ENCODE results near the gene ITPRIP.

ITPRIP gene

DNA sequence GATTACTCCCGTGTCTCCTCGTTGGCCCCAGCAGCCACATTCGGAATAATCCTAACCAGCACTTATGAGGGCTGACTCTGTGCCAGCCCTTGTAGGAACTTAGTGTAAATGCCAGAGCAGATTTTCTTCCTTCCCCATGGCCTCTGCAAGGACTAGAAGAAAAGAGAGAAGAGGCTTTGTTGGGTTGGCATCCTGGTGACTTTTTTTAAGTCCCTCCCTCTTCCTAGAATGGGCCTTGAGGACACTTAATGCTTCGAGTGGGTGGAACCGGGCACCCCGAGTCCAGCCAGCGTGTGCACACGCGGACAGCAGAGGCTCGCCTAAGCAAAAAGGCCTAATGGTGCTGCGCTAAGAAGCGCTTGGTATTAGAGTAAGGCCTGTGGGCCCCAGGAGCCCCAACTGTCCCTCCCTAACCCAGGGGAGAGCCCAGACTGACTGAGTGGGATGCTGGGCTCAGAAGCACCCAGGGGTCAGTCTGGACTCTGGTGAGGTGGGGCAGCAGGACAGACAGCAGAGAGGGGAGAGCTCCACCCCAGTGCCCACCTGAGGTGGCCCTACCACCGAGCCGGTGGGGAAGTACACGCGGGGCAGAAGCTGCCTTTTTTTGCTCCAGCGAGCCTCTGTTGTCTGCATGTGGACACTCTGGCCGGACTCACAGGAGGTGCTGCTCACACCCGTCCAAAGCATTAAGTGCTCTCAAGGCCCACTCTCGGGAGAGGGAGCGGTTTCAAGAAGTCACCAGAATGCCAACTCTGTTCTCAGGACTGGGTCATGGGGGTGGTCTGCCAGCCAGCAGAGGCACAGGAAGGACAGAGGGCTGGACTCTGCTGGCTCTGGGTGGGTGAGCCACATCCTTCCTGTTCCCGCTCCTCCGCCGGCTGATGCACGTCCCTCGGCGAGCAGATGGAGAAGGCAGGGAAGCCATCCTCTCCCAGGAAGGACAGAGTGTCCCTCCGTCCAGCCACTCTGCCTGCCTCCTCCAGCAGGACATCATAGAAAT lies 12.5 kb downstream of the ITPRIP start:
- no peak overlapping the region for H3K4me3 ChIP-seq (ENCODE audit: low read depth, low read length)
- no peak for DNase-seq (ENCODE audit: low read depth, low spot score)
- POLR2A ChIA-PET = no interaction called here
- TF ChIP-seq, protein P1, sequence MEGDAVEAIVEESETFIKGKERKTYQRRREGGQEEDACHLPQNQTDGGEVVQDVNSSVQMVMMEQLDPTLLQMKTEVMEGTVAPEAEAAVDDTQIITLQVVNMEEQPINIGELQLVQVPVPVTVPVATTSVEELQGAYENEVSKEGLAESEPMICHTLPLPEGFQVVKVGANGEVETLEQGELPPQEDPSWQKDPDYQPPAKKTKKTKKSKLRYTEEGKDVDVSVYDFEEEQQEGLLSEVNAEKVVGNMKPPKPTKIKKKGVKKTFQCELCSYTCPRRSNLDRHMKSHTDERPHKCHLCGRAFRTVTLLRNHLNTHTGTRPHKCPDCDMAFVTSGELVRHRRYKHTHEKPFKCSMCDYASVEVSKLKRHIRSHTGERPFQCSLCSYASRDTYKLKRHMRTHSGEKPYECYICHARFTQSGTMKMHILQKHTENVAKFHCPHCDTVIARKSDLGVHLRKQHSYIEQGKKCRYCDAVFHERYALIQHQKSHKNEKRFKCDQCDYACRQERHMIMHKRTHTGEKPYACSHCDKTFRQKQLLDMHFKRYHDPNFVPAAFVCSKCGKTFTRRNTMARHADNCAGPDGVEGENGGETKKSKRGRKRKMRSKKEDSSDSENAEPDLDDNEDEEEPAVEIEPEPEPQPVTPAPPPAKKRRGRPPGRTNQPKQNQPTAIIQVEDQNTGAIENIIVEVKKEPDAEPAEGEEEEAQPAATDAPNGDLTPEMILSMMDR (IDR thresholded peaks at IDR 0.05; ENCODE audit: insufficient read depth, low read length, missing control alignments) = no peak
- CTCF ChIA-PET = interaction anchor here (1.2 to 4.7 kb wide), 6 partner anchors 8 to 52 kb away, joined by 5 to 18 read pairs (median 8); no protein-coding TSS in a partner anchor

DNA sequence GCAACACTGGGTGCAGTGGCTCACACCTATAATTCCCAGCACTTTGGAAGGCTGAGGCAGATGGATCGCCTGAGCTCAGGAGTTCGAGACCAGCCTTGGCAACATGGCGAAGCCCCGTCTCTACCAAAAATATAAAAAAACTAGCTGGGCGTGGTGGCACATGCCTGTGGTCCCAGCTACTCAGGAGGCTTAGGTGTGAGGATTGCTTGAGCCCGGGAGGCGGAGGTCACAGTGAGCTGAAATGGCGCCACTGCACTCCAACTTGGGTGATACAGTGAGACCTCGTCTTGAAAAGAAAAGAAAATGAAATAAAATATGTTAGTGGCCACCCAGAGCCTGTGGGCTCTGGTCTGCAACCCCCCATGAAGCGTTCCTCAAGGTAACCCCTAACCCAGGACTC lies 13.3 kb downstream of the ITPRIP start:
- no peak overlapping the region for H3K4me3 ChIP-seq (ENCODE audit: low read depth, low read length)
- DNase-seq (ENCODE audit: low read depth, low spot score) = no peak
- POLR2A ChIA-PET = no interaction called here
- CTCF ChIA-PET = interaction anchor here (0.7 to 14.8 kb wide), 4 partner anchors 11 to 32 kb away, joined by 3 to 122 read pairs (median 12); no protein-coding TSS in a partner anchor
- TF ChIP-seq, protein P1 (IDR thresholded peaks at IDR 0.05; ENCODE audit: insufficient read depth, low read length, missing control alignments) = no peak

DNA sequence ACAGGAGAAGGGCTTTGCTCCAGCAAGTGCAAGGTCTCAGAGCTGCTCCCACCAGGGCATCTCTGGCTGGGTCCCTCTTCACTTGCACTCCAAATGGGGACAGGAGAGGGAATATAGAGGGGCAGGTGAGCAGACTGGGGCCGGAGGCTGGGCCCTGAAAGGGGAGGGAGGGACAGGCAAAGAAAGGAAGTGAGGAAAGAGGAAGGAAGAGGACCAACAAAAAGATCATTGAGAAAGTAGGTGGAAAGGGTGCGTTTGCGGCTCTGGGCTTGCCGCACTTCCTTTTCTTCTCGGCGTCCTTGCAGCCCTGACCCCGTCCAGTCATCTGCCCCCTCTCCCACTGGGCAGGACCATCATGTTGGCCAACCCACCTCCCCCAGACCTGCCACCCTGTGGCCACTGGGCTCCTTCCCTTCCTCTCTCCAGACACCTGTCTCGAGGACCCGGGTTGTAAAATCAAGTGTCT lies 14.0 kb downstream of the ITPRIP start:
- ChIA-PET CTCF (interaction anchor here (0.7 to 14.8 kb wide), 4 partner anchors 12 to 31 kb away, joined by 3 to 122 read pairs (median 12); no protein-coding TSS in a partner anchor), POLR2A (no interaction called here)
- TF ChIP-seq, protein P1 (IDR thresholded peaks at IDR 0.05; ENCODE audit: insufficient read depth, low read length, missing control alignments) = no peak
- no peak for DNase-seq (ENCODE audit: low read depth, low spot score)
- no peak overlapping the region for H3K4me3 ChIP-seq (ENCODE audit: low read depth, low read length)

DNA sequence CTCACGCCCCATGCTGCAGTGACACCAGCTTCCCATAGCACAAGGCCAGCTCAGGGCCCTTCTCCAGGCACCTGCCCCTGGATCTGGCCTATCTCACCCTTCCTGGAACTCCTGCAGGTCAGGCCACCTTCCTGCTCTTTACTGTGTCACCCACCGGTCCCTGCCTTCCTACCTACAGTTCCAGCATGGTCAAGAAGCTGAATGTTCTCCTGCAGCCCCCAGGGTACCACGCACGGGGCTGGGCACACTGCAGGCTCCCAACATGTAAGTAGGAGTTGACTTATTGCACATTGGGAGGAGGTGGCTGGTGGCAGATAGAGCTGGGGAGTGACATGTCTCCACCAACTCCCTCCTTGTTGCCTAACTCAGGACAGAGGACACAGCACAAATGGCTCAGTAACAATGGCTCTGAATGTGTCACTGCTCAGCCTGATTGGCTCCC lies 14.5 kb downstream of the ITPRIP start:
- ChIA-PET CTCF (interaction anchor here (1.9 to 14.8 kb wide), 3 partner anchors 11 to 18 kb away, joined by 5 to 122 read pairs (median 20); no protein-coding TSS in a partner anchor), POLR2A (no interaction called here)
- no peak for DNase-seq (ENCODE audit: low read depth, low spot score)
- TF ChIP-seq, protein P1 (IDR thresholded peaks at IDR 0.05; ENCODE audit: insufficient read depth, low read length, missing control alignments) = no peak
- H3K4me3 ChIP-seq (ENCODE audit: low read depth, low read length) = no peak overlapping the region

DNA sequence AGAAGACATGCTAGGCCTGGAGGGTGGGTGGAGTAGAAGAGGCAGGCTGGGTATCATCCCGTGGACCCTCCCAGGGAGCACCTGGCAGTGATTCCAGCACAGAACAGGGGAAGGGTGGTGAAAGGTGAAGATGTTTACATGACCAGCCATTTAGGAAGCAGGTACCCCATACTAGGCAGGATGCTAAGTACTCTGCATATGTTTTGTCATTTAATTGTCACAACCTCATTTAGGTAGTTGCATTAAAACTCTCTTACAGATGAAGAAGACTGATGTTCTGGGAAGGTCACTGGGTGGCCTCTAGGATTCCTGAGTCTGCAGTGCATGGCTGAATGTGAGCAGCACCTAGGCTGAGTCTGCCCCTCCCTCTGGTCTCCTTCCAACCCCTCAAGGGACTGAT lies 15.2 kb downstream of the ITPRIP start:
- no peak for DNase-seq (ENCODE audit: low read depth, low spot score)
- ChIA-PET POLR2A (no interaction called here), CTCF (interaction anchor here (3.6 to 14.8 kb wide), 3 partner anchors 10 to 31 kb away, joined by 20 to 122 read pairs (median 24); no protein-coding TSS in a partner anchor)
- TF ChIP-seq, protein P1 (IDR thresholded peaks at IDR 0.05; ENCODE audit: insufficient read depth, low read length, missing control alignments) = no peak
- H3K4me3 ChIP-seq (ENCODE audit: low read depth, low read length) = no peak overlapping the region

DNA sequence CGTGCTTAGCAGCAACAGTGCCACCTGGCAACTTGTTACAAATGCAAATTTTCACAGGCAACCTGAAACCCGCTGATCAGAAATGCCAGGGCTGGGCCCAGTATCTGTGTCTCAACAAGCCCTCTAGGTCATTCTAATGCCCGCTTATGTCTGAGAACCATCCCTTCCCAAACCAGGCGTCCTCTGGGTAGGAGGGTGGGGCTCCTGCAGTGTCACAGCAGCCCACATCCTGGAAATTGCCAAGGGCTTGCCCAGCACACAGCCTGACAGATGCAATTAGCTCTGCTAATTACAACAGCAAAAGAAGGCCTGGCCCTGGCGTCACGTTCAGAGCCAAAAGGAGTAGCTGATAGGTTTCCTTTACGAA lies 15.9 kb downstream of the ITPRIP start:
- ChIA-PET POLR2A (no interaction called here), CTCF (interaction anchor here (1.4 to 14.8 kb wide), 5 partner anchors 10 to 48 kb away, joined by 3 to 122 read pairs (median 20); no protein-coding TSS in a partner anchor)
- TF ChIP-seq, protein P1 (IDR thresholded peaks at IDR 0.05; ENCODE audit: insufficient read depth, low read length, missing control alignments) = no peak

More for the DNA sequence above, 15.9 kb downstream of the ITPRIP start:
- no peak overlapping the region for H3K4me3 ChIP-seq (ENCODE audit: low read depth, low read length)
- no peak for DNase-seq (ENCODE audit: low read depth, low spot score)
